WTC11 (cell line): ENCODE results near the gene MESP1. TPM values are rescaled to one million over a fixed set of nuclear protein-coding genes. Genes with fewer than 3 reads are reported as not detected.

Source experiments
- ATAC-seq: fragments of 200-7000 bp; cut with Tn5 transposase; 2 replicates; pipeline ENCODE4 v1.10.0; 2021; ENCODE audit warnings: mild to moderate bottlenecking, moderate library complexity
- CTCF ChIA-PET: fragments of 300-600 bp; sonication (Branson Sonifier 250); formaldehyde crosslinking; loops from one replicate; lab custom pipeline; 2021; ENCODE audit warnings: antibody characterized with exemption; lab: Charles Lee
- POLR2A ChIA-PET: fragments of 350-600 bp; sonication (Branson Sonifier 250); formaldehyde crosslinking; loops from one replicate; lab custom pipeline; 2021; ENCODE audit warnings: antibody characterized with exemption; lab: Charles Lee
- DNase-seq: peaks from one replicate; pipeline ENCODE4 v3.0.0; 2021; ENCODE audit warnings: low spot score
- H3K27ac Mint-ChIP-seq: 2 replicates; pipeline ENCODE4 v1.8.0; 2021; ENCODE audit warnings: mixed read lengths
- H3K27me3 Mint-ChIP-seq: 2 replicates; pipeline ENCODE4 v1.8.0; 2021; ENCODE audit warnings: low read depth, mild to moderate bottlenecking, moderate library complexity, mixed read lengths
- H3K36me3 Mint-ChIP-seq: 2 replicates; pipeline ENCODE4 v1.8.0; 2021; ENCODE audit warnings: mixed read lengths
- H3K4me1 Mint-ChIP-seq: 2 replicates; pipeline ENCODE4 v1.8.0; 2022; ENCODE audit warnings: mixed read lengths
- H3K4me3 Mint-ChIP-seq: 2 replicates; pipeline ENCODE4 v1.8.0; 2021; ENCODE audit warnings: mild to moderate bottlenecking, moderate library complexity, mixed read lengths
- H3K9me3 Mint-ChIP-seq: 2 replicates; pipeline ENCODE4 v1.8.0; 2021; ENCODE audit warnings: mixed read lengths
- CREB1 ChIP-seq: sonication (generic); formaldehyde crosslinking; IDR thresholded peaks from 2 replicates; pipeline ENCODE4 v1.8.0; 2023; ENCODE audit warnings: mild to moderate bottlenecking, missing genetic modification reagents
- FOXJ3 ChIP-seq: sonication (generic); formaldehyde crosslinking; IDR thresholded peaks from 2 replicates; pipeline ENCODE4 v1.9.0; 2021; ENCODE audit warnings: missing genetic modification reagents, mild to moderate bottlenecking, borderline replicate concordance
- FOXK1 ChIP-seq: sonication (generic); formaldehyde crosslinking; IDR thresholded peaks from 2 replicates; pipeline ENCODE4 v1.8.0; 2022; ENCODE audit warnings: mild to moderate bottlenecking, moderate library complexity, missing genetic modification reagents
- FOXP1 ChIP-seq: sonication (generic); formaldehyde crosslinking; IDR thresholded peaks from 2 replicates; pipeline ENCODE4 v1.8.0; 2022; ENCODE audit warnings: missing genetic modification reagents, mild to moderate bottlenecking, moderate library complexity, borderline replicate concordance
- MXD4 ChIP-seq: fragments of 250-450 bp; sonication (Bioruptor Pico); IDR thresholded peaks from 2 replicates; pipeline ENCODE4 v1.8.0; 2021; ENCODE audit warnings: mild to moderate bottlenecking, moderate library complexity, borderline replicate concordance
- NR2C2 ChIP-seq: sonication (generic); formaldehyde crosslinking; IDR thresholded peaks from 2 replicates; pipeline ENCODE4 v1.8.0; 2022; ENCODE audit warnings: mild to moderate bottlenecking, missing genetic modification reagents
- PRRX2 ChIP-seq: fragments of 250-450 bp; sonication (Bioruptor Pico); IDR thresholded peaks from 2 replicates; pipeline ENCODE4 v1.8.0; 2021; ENCODE audit warnings: mild to moderate bottlenecking
- RELA ChIP-seq: sonication (generic); formaldehyde crosslinking; IDR thresholded peaks from 2 replicates; pipeline ENCODE4 v1.8.1; 2022; ENCODE audit warnings: missing genetic modification reagents, mild to moderate bottlenecking, borderline replicate concordance
- SMAD3 ChIP-seq: sonication (generic); formaldehyde crosslinking; IDR thresholded peaks from 2 replicates; pipeline ENCODE4 v1.8.0; 2022; ENCODE audit warnings: missing genetic modification reagents, mild to moderate bottlenecking, borderline replicate concordance
- SP1 ChIP-seq: sonication (generic); formaldehyde crosslinking; conservative IDR thresholded peaks from 2 replicates; pipeline ENCODE4 v1.8.1; 2022; ENCODE audit warnings: missing genetic modification reagents
- TP53 ChIP-seq: sonication (generic); formaldehyde crosslinking; IDR thresholded peaks from 2 replicates; pipeline ENCODE4 v1.8.1; 2023; ENCODE audit warnings: mild to moderate bottlenecking, missing genetic modification reagents
- ZNF263 ChIP-seq: sonication (generic); formaldehyde crosslinking; IDR thresholded peaks from 2 replicates; pipeline ENCODE4 v1.8.1; 2022; ENCODE audit warnings: low read depth, mild to moderate bottlenecking, moderate library complexity, missing genetic modification reagents
- ZNF423 ChIP-seq: fragments of 250-450 bp; sonication (Bioruptor Pico); IDR thresholded peaks from 2 replicates; pipeline ENCODE4 v2.1.2; 2022; ENCODE audit warnings: mild to moderate bottlenecking, moderate library complexity
- total RNA-seq: library from RNA; stranded (reverse); gene quantifications from 3 replicates; pipeline ENCODE4 v1.2.3, GENCODE V29; 2021
- TF ChIP-seq, protein P1 (sequence below): sonication (generic); formaldehyde crosslinking; IDR thresholded peaks from 2 replicates; pipeline ENCODE4 v1.8.1; 2022; ENCODE audit warnings: low read depth, missing genetic modification reagents, borderline replicate concordance
- TF ChIP-seq, protein P2 (sequence below): sonication (generic); formaldehyde crosslinking; conservative IDR thresholded peaks from 2 replicates; pipeline ENCODE4 v1.8.1; 2023; ENCODE audit warnings: mild to moderate bottlenecking, low read depth, missing genetic modification reagents, moderate library complexity
- TF ChIP-seq, protein P3 (sequence below): sonication (generic); formaldehyde crosslinking; IDR thresholded peaks from 2 replicates; pipeline ENCODE4 v1.8.0; 2022; ENCODE audit warnings: mild to moderate bottlenecking, missing genetic modification reagents
- TF ChIP-seq, protein P4 (sequence below): fragments of 250-450 bp; sonication (Bioruptor Pico); IDR thresholded peaks from 2 replicates; pipeline ENCODE4 v1.9.0; 2021; ENCODE audit warnings: mild to moderate bottlenecking
- TF ChIP-seq, protein P5 (sequence below): fragments of 200-600 bp; IDR thresholded peaks from 2 replicates; pipeline ENCODE4 v1.8.0; 2022; ENCODE audit warnings: antibody characterized with exemption
- TF ChIP-seq, protein P6 (sequence below): sonication (generic); formaldehyde crosslinking; IDR thresholded peaks from 2 replicates; pipeline ENCODE4 v1.8.1; 2022; ENCODE audit warnings: low read depth, mild to moderate bottlenecking, moderate library complexity, missing genetic modification reagents, borderline replicate concordance

Gene MESP1
- total RNA-seq, 1 experiment from 2014 or later = 0.50 TPM

DNA sequence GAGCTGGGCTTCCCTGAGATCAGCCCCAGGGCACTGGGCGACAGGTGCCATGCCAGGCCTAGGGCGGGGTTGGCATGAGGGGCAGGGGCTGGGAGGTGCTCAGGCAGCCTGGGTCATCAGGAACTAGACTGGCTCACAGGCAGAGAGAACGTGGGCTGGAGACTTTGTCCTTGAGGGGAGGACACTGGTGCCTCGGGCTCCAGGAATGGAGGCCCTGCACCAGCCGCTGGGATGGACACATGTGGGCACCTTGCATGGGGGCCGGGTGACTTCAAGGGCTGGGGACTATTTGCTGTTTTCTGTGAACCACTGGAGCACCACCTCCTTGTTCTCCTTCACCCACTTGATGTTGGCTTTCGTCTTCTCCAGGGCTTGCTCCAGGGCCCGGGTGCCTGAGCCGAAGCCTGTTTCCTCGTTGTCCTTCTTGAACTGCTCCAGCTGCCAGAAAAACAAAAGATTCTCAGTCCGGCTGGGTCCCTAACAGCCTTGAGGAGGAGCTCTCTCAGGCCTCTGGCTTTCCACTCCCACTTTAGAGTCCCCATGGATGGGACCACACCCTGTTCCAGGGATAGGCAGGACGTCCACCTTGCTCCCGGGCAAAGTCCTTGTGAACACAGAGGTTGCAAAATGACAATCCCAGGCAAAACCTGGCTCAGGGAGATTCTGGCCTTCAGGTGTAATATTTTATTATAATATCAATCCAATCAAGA, 34.2 kb upstream of the MESP1 start (continued):
- no peak for TF ChIP-seq ZNF423 (CRISPR knock-in tag)
- TF ChIP-seq MXD4 (CRISPR knock-in tag) = no peak
- TF ChIP-seq, protein P1, sequence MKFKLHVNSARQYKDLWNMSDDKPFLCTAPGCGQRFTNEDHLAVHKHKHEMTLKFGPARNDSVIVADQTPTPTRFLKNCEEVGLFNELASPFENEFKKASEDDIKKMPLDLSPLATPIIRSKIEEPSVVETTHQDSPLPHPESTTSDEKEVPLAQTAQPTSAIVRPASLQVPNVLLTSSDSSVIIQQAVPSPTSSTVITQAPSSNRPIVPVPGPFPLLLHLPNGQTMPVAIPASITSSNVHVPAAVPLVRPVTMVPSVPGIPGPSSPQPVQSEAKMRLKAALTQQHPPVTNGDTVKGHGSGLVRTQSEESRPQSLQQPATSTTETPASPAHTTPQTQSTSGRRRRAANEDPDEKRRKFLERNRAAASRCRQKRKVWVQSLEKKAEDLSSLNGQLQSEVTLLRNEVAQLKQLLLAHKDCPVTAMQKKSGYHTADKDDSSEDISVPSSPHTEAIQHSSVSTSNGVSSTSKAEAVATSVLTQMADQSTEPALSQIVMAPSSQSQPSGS (CRISPR knock-in tag) = no peak
- TF ChIP-seq, all 79 proteins: peak for 0

DNA sequence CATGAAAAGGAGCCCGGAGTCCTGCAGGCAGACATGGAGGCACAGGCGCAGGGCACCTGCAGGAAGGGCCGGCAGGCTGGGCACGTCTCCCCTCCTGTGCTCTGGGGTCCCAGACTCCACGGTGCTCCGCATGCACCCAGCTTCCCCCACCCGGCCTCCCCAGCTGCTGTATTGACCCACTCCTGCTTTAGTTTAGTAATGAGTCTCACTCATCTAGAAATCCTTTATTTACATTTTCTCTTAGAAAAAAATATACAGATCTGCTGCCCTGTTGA, 33.6 kb upstream of the MESP1 start:
- no peak for ATAC-seq
- Mint-ChIP-seq H3K4me1 (peaks cover 23% of the 10 kb centered on the region), H3K4me3 (no peak overlapping the region), H3K27ac (no peak overlapping the region), H3K36me3 (peaks cover 8% of the 10 kb centered on the region), H3K9me3 (peaks cover 10% of the 10 kb centered on the region), H3K27me3 (peaks cover 9% of the 10 kb centered on the region)
- ChIA-PET CTCF (interaction anchor here (1.2 to 3.5 kb wide), 3 partner anchors 24 to 112 kb away, joined by 3 to 33 read pairs (median 19); no protein-coding TSS in a partner anchor), POLR2A (no interaction called here)
- DNase-seq = no peak
- TF ChIP-seq SP1 (CRISPR knock-in tag) (no peak), FOXP1 (CRISPR knock-in tag) (no peak), RELA (CRISPR knock-in tag) (no peak), CREB1 (no peak), SMAD3 (no peak), FOXK1 (CRISPR knock-in tag) (no peak), NR2C2 (CRISPR knock-in tag) (no peak), FOXJ3 (CRISPR knock-in tag) (no peak), TP53 (CRISPR knock-in tag) (no peak), ZNF263 (CRISPR knock-in tag) (no peak), PRRX2 (CRISPR knock-in tag) (no peak)
- TF ChIP-seq, protein P2, sequence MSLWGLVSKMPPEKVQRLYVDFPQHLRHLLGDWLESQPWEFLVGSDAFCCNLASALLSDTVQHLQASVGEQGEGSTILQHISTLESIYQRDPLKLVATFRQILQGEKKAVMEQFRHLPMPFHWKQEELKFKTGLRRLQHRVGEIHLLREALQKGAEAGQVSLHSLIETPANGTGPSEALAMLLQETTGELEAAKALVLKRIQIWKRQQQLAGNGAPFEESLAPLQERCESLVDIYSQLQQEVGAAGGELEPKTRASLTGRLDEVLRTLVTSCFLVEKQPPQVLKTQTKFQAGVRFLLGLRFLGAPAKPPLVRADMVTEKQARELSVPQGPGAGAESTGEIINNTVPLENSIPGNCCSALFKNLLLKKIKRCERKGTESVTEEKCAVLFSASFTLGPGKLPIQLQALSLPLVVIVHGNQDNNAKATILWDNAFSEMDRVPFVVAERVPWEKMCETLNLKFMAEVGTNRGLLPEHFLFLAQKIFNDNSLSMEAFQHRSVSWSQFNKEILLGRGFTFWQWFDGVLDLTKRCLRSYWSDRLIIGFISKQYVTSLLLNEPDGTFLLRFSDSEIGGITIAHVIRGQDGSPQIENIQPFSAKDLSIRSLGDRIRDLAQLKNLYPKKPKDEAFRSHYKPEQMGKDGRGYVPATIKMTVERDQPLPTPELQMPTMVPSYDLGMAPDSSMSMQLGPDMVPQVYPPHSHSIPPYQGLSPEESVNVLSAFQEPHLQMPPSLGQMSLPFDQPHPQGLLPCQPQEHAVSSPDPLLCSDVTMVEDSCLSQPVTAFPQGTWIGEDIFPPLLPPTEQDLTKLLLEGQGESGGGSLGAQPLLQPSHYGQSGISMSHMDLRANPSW = no peak
- TF ChIP-seq, protein P3, sequence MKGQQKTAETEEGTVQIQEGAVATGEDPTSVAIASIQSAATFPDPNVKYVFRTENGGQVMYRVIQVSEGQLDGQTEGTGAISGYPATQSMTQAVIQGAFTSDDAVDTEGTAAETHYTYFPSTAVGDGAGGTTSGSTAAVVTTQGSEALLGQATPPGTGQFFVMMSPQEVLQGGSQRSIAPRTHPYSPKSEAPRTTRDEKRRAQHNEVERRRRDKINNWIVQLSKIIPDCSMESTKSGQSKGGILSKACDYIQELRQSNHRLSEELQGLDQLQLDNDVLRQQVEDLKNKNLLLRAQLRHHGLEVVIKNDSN (CRISPR knock-in tag) = no peak
- TF ChIP-seq, protein P4, sequence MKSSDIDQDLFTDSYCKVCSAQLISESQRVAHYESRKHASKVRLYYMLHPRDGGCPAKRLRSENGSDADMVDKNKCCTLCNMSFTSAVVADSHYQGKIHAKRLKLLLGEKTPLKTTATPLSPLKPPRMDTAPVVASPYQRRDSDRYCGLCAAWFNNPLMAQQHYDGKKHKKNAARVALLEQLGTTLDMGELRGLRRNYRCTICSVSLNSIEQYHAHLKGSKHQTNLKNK = no peak
- TF ChIP-seq, protein P5, sequence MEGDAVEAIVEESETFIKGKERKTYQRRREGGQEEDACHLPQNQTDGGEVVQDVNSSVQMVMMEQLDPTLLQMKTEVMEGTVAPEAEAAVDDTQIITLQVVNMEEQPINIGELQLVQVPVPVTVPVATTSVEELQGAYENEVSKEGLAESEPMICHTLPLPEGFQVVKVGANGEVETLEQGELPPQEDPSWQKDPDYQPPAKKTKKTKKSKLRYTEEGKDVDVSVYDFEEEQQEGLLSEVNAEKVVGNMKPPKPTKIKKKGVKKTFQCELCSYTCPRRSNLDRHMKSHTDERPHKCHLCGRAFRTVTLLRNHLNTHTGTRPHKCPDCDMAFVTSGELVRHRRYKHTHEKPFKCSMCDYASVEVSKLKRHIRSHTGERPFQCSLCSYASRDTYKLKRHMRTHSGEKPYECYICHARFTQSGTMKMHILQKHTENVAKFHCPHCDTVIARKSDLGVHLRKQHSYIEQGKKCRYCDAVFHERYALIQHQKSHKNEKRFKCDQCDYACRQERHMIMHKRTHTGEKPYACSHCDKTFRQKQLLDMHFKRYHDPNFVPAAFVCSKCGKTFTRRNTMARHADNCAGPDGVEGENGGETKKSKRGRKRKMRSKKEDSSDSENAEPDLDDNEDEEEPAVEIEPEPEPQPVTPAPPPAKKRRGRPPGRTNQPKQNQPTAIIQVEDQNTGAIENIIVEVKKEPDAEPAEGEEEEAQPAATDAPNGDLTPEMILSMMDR = no peak
- TF ChIP-seq, protein P6, sequence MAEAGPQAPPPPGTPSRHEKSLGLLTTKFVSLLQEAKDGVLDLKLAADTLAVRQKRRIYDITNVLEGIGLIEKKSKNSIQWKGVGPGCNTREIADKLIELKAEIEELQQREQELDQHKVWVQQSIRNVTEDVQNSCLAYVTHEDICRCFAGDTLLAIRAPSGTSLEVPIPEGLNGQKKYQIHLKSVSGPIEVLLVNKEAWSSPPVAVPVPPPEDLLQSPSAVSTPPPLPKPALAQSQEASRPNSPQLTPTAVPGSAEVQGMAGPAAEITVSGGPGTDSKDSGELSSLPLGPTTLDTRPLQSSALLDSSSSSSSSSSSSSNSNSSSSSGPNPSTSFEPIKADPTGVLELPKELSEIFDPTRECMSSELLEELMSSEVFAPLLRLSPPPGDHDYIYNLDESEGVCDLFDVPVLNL (CRISPR knock-in tag) = no peak
